SK-N-SH treated with all-trans-retinoic acid at 6 μM for 48 hours (cell line): ENCODE measurements around the gene CD248.

Experiments used
- CREB5 ChIP-seq: fragments of 250-450 bp; sonication (Bioruptor Pico); IDR thresholded peaks from 2 replicates; pipeline ENCODE4 v1.5.1; 2020; ENCODE audit warnings: low read depth, mild to moderate bottlenecking, moderate library complexity
- CSRNP3 ChIP-seq: fragments of 250-450 bp; sonication (Bioruptor Pico); IDR thresholded peaks from 2 replicates; pipeline ENCODE4 v1.5.1; 2021; ENCODE audit warnings: mild to moderate bottlenecking, moderate library complexity
- PATZ1 ChIP-seq: fragments of 250-450 bp; sonication (Bioruptor Pico); IDR thresholded peaks from 2 replicates; pipeline ENCODE4 v1.8.0; 2020; ENCODE audit warnings: mild to moderate bottlenecking, moderate library complexity, borderline replicate concordance
- ZNF8 ChIP-seq: fragments of 450-650 bp; formaldehyde crosslinking; IDR thresholded peaks from 2 replicates; pipeline ENCODE4 v1.5.0; 2020; ENCODE audit warnings: mild to moderate bottlenecking, moderate library complexity

- TF ChIP-seq PATZ1 (CRISPR knock-in tag) (no peak), CSRNP3 (CRISPR knock-in tag) (no peak), ZNF8 (CRISPR knock-in tag) (no peak), CREB5 (CRISPR knock-in tag) (no peak)
Measured at GRCh38 chr11:66287889-66288670, 28.8 kb downstream of the CD248 start.
